ENCODE measurements around the gene CLASRP. TPM values are rescaled to one million over a fixed set of nuclear protein-coding genes. Genes with fewer than 3 reads are reported as not detected.
"Not testable (repeated sequence)": the region's sequence is repeated elsewhere in the genome, so short reads cannot be mapped to it uniquely, and the experiment has no call there.

CLASRP gene
- total RNA-seq, 1 donor: 39.0 TPM

DNA sequence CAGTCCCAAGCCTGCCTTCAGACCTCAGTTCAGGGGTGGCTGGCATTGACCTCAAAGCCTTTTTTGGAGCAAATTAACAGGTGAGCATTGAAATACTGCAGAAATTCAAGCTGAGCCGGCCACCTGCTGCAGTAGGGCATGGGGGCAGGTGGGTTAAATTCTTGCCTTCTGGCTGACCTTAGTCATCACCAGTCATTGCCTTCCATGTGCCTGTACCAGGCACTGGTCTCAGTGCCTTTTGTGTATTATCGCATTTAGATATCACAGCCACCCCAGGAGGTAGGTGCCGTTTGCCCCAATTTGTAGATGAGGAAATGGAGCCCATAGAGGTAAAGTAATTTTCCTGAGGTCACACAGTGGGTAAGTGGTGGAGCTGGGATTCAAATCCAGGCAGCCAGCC is 61.4 kb downstream of the CLASRP start:
- no peak for DNase-seq (ENCODE audit: low read depth in 2 of 3, low spot score in 2 of 3)

DNA sequence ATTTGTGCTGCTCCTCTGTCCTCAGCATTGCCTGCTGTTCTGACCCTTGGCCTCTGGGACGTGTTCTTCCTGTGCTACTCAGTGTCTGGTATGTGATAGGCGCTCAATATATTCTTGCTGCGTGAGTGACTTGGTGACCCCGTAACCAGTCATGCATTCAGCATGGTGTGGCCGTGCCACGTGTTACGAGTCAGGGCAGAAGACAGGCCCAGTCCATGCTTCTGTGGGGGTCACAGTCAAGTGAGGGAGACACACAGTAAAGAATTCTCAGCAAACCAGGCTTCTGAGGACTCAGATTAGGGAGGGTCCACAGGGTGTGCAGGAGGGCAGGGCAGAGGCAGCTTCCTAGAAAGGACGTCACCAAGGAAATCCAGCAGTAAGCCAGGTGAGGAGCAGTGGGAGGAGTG is 62.0 kb downstream of the CLASRP start:
- no peak for DNase-seq (ENCODE audit: low read depth in 2 of 3, low spot score in 2 of 3)

DNA sequence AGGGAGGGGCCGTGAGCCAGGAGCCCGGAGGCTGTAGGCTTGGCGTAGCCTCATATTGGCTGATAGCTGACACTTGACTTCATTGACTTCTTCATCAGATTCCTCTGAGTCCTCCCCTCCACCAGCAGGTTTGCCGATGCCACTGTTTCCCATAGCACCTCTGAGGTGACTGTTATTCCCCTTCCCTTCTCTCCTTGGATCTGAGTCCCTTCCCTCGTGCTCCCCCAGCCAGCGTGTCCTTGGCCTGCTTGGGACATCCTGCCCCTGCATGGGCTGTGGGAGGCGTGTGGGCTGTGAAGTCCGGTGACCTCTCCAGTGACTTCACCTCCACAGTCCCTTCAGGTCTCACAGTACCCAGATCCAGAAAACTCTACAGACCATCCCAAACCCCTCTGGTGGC is 63.0 kb downstream of the CLASRP start:
- DNase-seq (ENCODE audit: low read depth in 2 of 3, low spot score in 2 of 3): no peak

DNA sequence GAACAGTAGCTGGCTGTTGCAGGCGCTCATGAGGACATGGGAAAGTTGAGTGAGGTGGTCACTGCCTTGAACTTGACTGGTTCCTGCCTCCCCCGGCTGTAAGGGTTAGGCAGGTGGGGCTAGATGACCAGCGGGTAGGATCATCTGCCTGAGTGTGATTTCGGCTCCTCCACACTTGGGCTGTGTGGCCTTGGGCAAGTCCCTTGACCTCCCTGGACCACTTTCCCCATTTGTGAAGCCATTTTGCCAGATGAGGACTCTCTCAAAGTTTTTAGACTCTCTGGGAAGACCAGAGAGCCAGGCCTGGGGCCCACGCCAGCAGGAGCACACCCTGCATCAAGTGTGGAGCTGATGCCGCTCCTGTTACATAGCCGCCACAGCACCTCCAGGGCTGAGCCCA is 63.6 kb downstream of the CLASRP start:
- DNase-seq (ENCODE audit: low read depth in 2 of 3, low spot score in 2 of 3): no peak

DNA sequence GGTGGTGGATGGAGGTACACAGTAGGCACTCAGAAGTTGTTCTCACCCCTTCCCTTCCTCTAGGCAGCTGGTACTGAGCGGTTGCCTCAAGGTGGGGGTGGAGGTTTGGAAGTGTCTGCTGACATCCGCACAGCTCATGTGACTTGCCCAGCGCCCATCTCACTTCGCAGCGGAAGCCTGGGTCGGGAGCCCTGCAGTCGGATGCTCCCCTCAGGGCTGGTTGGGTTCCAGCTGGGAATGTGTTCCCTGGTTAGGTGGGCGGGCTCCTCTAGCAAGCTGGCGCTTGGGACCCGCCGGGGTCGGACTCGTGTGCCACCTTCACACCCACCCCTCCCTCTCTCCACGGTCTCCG is 64.3 kb downstream of the CLASRP start:
- DNase-seq (ENCODE audit: low read depth in 2 of 3, low spot score in 2 of 3): peak in 1 of 3 donors; percentile 28

DNA sequence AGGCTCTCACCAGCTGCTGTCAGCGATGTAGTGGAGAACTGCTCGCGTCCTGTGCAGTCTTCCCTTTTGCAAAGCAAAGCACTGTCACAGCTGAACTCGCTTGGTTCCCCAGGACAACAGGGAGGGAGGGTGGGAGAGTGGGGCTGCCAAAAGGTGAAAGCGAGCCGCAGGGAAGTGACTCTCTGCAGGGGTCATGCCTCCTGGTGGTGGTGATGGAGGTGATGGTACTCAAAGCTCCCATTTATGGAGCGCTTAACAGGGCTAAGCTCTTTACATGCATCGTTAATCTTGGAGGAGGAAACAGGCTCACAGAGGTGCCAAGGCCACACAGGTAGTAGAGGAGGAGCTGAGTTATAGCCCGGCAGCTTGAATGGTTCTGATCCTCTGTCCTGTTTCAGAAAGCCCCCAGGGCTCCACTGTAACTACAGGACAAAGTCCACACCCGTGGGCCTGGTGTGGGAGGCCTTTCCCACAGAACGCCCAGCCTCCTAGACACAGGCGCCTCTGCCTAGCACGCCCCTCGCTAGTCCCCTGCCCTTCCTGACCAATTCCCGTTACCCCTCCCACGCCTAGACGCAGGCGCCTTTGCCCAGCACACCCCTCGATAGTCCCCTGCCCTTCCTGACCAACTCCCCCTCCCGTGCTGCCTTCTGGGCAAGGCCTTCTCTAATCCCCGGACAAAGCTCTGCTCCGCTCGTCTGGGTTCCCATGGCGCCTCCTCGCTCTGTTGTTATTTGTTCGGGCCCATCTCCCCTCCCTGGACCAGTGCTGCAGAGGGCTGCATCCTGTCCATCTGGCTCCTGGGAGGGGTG is 64.9 kb downstream of the CLASRP start:
- DNase-seq (ENCODE audit: low read depth in 2 of 3, low spot score in 2 of 3): peak in 1 of 3 donors; percentile 44

DNA sequence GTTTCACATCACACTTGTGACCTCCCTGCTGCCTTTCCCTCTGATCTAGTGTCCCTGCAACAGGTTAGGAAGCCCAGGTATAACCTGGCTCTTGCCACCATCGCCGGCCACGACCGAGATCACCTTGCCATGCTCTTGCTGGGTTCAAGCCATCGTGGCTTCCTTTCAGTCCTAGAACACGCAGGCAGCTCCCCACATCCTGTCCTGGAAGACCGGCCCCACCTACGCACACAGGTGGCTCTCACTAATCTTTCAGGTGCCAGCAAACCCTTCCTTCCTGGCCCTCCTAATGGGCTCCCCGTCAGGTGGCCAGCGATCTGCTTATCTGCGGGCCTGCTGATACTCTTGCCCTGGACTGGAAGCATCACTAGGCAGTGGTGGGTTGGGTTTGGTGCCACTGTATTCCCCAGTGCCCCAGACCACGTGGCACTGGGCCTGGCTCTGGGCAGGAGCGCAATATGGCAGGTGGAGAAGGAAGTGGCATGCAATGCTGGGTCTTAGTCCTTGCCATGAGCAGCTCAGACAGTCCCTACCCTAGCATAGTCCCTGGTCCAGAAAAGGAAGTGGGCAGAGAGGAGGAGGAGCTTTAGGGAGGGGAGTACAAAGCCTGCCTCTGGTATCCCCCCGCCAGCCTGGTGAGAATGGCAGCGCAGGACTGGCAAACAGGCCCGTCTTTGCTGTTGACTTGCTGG is 66.0 kb downstream of the CLASRP start:
- no peak for DNase-seq (ENCODE audit: low read depth in 2 of 3, low spot score in 2 of 3)

DNA sequence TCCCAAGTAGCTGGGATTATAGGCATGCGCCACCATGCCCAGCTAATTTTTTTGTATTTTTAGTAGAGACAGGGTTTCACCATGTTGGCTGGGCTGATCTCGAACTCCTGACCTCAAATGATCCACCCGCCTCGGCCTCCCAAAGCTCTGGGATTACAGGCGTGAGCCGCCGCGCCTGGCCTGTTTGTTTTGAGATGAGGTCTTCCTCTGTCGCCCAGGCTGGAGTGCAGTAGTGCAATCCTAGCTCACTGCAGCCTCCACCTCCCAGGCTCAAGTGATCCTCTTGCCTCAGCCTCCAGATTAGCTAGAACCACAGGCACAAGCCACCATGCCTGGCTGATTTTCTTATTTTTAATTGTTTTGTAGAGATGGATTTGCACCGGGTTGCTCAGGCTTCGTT is 67.5 kb downstream of the CLASRP start:
- not testable (repeated sequence) for DNase-seq (ENCODE audit: low read depth in 2 of 3, low spot score in 2 of 3)

DNA sequence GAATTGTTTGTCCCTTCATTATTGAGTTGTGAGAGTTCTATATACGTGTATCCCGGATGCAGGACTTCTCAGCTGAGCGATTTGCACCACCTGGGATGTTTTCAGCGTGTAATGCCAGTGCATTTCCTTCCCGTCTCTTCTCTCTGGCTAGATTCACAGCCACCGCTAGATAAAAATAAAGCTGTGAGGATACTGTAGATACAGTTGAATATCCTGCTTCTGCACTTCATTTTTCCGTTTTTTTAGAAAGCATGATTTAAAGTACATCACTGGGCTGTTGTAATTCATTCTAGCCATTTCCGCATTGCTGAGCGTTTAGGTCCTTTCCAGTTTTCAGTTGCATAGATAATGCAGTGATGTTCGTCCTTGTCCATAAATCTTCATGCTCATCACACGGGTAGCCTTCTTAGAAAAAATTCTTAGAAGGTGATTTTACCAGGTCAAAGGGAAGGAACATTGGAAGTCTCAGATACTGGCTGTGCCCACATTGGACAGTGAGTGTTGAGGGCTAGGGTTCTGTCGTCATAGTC is 68.8 kb downstream of the CLASRP start:
- no peak for DNase-seq (ENCODE audit: low read depth in 2 of 3, low spot score in 2 of 3)

DNA sequence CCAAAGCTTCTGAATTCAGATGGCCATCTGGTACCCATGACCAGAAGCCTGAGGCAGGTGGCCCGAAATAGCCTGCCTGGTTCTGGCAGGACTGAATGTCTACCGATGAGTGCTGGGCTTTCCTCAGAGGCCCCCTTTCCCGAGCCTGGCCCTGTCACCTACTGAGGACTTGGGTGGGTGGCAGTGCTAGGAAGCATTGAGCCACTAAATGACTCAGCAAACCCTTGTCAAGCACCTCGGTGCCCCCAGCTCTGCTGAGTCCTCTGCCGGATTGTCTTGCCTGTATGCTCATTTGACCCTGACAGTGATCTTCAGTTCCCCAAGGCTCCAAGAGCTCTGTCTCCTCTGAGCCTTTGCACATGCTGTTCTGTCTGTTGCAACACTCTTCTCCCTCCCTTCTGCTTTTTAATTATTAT is 72.0 kb downstream of the CLASRP start:
- DNase-seq (ENCODE audit: low read depth in 2 of 3, low spot score in 2 of 3): peak in 1 of 3 donors; percentile 23

DNA sequence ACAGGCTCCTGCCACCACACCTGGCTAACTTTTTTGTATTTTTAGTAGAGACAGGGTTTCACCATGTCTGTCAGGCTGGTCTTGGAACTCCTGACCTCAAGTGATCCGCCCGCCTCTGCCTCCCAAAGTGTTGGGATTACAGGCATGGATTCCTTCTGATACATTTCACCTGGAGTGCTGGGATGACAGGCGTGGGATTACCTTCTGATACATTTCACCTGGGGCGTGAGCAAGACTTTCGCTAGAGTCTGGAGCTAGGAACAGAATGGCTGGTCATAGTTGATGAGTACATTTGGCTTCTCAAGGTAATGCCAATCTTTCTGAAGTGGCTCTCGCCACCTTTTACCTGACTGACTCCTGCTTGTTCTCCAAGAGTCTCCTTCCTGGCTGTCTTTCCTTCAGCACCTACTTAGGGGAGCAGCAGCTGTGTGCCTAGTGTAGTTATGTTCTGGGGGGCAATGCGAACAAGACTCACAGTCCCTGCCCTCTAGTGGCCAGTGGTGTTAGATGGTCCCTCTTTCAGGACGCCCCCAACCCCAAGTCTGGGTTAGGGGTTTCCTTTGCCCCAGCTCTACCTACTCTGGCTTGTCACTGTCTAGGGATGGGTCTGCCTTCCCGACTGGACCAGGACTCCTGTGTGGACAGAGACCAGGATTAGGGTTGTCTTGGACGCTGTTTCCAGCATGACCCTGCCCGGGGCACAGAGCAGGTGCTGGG is 73.4 kb downstream of the CLASRP start:
- no peak for DNase-seq (ENCODE audit: low read depth in 2 of 3, low spot score in 2 of 3)

DNA sequence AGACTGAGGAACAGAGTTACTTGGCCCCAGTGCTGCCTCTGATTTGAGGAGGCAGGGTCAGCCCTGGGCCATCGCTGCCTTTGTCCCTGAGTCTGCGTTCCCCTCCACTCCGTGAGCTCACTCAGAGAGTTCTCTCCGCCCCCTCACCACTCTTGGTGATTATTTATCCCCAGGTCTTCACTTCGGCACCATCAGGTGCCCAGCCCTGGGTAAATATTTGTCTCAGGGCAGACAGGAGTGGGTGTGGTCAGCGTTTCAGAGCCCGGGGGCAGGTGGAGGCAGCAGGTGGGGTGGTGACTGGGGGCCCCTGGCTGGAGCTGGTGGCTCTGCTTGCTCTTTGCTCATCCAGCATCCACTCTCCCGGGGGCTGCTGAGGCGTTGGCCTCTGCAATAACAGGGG is 74.8 kb downstream of the CLASRP start:
- DNase-seq (ENCODE audit: low read depth in 2 of 3, low spot score in 2 of 3): no peak

DNA sequence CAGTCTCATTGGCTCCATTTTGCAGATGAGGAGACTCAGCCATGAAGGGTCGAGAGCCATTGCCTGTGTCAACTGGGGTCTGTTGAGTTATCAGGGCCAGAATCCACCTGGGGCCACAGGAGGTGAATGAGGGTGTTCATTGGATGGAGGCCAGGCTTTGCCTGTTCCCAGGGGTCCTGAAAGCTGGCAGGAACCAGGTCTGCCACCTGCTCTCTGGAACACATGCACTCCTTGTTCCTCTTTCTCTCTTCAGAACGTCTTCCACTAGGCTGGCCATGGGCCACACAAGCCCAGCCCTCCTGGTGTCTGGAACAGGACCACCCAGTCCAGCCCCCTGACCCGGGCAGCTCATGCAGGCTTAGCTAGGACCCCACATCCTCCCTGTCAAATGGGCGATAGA is 75.3 kb downstream of the CLASRP start:
- no peak for DNase-seq (ENCODE audit: low read depth in 2 of 3, low spot score in 2 of 3)

DNA sequence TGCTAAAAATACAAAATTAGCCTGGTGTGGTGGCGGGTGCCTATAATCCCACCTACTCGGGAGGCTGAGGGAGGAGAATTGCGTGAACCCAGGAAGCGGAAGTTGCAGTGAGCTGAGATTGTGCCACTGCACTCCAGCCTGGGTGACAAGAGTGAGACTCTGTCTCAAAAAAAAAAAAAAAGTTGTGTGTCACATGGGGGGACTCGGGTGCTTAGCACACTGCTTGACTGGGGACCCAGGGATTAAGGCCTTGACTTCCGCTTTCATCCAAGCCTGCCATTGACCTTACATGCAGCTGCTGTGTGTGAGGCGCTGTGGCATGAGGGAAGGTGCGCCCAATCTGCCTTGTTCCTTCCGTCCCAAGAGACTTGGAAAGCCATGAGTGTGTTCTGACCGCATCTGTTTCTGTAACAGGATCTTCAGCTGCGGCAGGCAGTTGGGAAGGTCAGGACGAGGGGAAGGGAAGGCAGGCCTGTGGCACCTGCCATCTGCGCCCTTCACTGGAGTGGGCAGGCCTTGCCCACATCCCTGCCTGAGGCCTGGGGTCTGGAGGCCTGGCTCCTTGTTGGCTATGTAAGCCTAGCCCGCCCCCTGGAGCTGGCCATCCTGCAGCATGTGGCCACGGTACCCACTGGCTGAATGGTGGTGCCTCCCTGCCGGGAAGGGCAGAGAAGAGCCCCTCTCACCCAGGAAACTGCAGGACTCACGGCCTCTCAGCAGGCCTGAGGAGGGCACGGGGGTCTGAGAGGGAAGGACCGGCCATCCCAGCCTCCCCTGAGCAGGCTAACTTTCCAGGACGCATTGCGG is 77.2 kb downstream of the CLASRP start:
- DNase-seq (ENCODE audit: low read depth in 2 of 3, low spot score in 2 of 3): no peak

DNA sequence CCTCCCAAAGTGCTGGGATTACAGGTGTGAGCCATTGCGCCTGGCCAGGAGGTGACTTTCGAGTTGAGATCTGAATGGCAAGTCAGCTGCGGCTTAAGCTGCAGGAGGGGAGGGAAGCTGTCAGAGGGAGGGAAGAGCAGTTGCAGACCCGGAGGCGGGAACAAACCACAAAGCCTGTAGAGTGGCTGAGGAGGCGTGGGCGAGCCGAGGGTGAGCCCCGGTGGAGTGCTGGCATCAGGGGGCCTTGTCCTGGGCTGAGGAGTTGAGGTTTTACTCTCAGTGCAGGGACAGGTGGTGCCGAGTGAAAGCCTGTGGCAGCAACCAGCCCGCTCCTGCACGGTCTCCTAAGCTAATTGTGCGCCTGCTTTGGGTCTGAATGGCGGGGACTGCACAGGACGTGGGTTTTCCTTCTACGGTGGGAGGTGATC is 78.3 kb downstream of the CLASRP start:
- DNase-seq (ENCODE audit: low read depth in 2 of 3, low spot score in 2 of 3): peak in 2 of 3 donors; percentile 63 to 89

DNA sequence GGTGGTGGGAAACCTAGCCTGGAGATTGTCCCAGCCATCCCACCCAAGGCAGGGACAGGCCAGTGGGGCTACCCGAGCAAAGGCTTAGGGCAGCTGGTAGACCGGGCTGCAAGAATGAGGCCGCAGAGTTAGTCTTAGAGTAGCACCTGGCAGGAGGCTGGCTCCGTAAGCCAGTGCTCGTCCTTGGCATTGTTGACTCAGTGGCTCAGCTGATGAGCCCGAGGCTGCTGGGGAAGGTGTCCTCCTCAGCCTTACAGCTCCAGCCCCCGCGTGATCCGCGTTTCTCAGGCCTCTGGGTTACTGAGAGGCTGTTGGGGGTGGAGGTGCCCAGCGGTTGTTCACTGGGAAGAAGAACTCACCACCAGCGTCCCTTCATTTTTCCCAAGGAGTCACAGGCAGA is 78.8 kb downstream of the CLASRP start:
- no peak for DNase-seq (ENCODE audit: low read depth in 2 of 3, low spot score in 2 of 3)

DNA sequence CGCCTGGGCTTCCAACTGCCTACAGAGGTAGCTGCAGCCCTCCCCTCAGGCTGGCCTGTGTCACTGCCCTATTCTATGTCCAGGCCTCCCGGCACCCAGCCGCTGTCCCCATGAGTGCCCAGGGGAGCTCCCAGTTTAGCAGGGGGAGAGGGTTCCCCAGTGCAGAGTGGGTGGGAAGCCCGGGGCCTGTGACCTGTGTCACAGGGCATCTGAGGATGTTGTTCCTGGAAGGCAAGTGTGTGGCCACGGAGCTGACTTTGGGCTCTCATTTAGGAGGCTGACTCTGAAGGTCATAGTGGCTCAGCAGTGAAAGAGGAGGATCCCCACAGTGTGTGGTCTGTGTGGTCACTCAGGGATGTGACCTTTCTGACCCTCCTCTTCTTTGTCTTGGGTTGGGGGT is 79.3 kb downstream of the CLASRP start:
- no peak for DNase-seq (ENCODE audit: low read depth in 2 of 3, low spot score in 2 of 3)

DNA sequence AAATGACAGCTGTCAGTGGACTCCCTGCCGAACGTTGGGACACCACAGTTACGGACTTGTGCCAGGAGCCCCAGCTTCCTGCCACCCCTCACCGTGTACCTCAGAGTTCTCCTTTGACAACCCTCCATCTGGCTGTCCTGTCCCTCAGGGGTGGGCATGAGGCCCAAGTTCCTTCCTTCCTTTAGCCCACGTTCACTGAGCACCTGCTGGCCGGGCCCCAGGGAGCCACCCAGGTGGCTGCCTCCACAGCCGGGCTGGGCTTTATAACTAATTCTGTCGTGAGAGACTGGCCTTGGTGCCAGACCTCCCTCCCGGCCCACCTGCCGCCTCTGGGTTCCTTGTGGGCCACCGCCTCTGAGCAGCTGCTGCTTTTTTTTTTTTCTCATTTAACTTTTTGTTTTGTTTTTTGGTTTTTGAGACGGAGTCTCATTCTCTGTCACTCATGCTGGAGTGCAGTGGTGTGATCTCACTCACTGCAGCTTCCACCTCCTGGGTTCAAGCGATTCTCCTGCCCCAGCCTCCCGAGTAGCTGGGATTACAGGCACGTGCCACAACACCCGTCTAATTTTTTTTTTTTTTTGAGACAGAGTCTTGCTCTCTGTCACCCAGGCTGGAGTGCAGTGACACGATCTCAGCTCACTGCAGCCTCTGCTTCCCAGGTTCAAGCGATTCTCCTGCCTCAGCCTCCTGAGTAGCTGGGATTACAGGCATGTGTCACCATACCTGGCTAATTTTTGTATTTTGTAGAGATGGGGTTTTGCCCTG is 79.9 kb downstream of the CLASRP start:
- DNase-seq (ENCODE audit: low read depth in 2 of 3, low spot score in 2 of 3): peak in 2 of 3 donors; percentile 37 to 73

DNA sequence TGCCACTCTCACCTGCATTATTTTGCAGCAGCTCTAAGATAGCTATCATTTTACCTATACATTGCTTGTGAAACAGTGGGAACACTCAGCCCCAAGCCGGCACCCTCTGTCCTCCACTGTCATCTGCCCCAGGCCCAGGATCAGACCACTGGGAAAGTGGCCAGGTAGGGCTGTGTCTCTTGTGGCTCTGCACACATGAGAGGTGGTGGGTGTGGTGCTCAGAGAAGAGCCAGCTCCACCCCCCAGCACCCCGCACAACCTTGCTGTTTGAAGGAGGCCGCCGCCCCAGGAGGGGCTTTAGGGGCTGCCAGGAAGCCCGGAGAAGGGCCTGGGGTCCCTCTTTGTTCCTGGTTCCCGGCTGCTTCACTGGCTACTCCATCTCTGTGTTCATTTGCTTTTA is 80.7 kb downstream of the CLASRP start:
- DNase-seq (ENCODE audit: low read depth in 2 of 3, low spot score in 2 of 3): no peak
